AG09319 (cell line): ENCODE measurements around the gene ARHGAP25.
A peak's percentile ranks its signal among the peaks of the same experiment; 100 is the strongest.

Source experiments
- DNase-seq: peaks from one replicate; pipeline ENCODE4 v3.0.0-alpha.2; 2010; ENCODE audit warnings: low read depth; ENCODE audit errors: extremely low read depth
- TF ChIP-seq, protein P1 (sequence below): IDR thresholded peaks from 2 replicates; pipeline ENCODE4 v1.5.1; 2011; ENCODE audit warnings: low read depth, mild to moderate bottlenecking, inconsistent platforms, low read length, moderate library complexity

ARHGAP25 gene

GRCh38 chr2:68839260-68839833, 104.7 kb downstream of the ARHGAP25 start:
- TF ChIP-seq, protein P1, sequence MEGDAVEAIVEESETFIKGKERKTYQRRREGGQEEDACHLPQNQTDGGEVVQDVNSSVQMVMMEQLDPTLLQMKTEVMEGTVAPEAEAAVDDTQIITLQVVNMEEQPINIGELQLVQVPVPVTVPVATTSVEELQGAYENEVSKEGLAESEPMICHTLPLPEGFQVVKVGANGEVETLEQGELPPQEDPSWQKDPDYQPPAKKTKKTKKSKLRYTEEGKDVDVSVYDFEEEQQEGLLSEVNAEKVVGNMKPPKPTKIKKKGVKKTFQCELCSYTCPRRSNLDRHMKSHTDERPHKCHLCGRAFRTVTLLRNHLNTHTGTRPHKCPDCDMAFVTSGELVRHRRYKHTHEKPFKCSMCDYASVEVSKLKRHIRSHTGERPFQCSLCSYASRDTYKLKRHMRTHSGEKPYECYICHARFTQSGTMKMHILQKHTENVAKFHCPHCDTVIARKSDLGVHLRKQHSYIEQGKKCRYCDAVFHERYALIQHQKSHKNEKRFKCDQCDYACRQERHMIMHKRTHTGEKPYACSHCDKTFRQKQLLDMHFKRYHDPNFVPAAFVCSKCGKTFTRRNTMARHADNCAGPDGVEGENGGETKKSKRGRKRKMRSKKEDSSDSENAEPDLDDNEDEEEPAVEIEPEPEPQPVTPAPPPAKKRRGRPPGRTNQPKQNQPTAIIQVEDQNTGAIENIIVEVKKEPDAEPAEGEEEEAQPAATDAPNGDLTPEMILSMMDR: peak; percentile 44
- DNase-seq: no peak

GRCh38 chr2:68845043-68845442, 110.4 kb downstream of the ARHGAP25 start:
- TF ChIP-seq, protein P1: no peak
- DNase-seq: no peak

GRCh38 chr2:68846091-68846490, 111.5 kb downstream of the ARHGAP25 start:
- no peak for DNase-seq

DNA sequence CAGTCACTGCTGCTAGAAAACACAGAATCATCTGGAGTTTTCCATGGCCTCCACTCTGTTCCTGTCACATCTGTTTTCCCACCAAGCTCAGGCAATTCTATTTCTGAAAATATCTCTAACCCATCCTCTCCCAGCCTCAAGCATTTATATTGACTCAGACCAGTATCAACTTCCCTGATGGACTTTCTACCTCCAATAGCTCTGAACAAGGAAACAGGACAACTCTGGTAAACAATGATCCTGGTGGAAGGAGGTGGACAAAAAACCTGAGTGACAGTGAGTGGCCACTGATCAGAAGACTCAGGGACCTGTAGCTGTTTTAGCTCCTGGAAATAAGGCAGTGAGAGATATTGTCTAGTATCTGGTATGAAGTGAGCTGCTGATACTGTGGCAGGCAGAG, 113.1 kb downstream of the ARHGAP25 start:
- no peak for DNase-seq
- TF ChIP-seq, protein P1: no peak

More at GRCh38 chr2:68846091-68846490, 111.5 kb downstream of the ARHGAP25 start:
- TF ChIP-seq, protein P1: no peak

GRCh38 chr2:68849579-68850030, 115.0 kb downstream of the ARHGAP25 start:
- no peak for DNase-seq
- TF ChIP-seq, protein P1: no peak

GRCh38 chr2:68850524-68850923, 115.9 kb downstream of the ARHGAP25 start:
- TF ChIP-seq, protein P1: no peak
- DNase-seq: no peak

GRCh38 chr2:68853035-68853434, 118.4 kb downstream of the ARHGAP25 start:
- no peak for DNase-seq
- TF ChIP-seq, protein P1: no peak
